CD14-positive monocyte (primary cell): Measurements from ENCODE around the gene MCF2L. TPM values are rescaled to one million over a fixed set of nuclear protein-coding genes. Genes with fewer than 3 reads are reported as not detected.
A peak's percentile ranks its signal among the peaks of the same experiment; 100 is the strongest.

Source experiments
- DNase-seq, 3 donors: peaks; one replicate each; pipeline ENCODE4 v3.0.0-alpha.2; 2011 to 2022
- H2AFZ ChIP-seq: 2 replicates; pipeline ENCODE4 v1.6.0; 2012; ENCODE audit warnings: mild to moderate bottlenecking, low read depth, low read length, inconsistent platforms; ENCODE audit not compliant: insufficient read depth, poor library complexity, severe bottlenecking
- H3K27ac ChIP-seq, 2 donors: 1 replicate in 1 of 2; 2 replicates in 1 of 2; pipeline ENCODE4 v1.5.1; 2012 to 2013; ENCODE audit warnings: low read length in 2 of 2, control low read depth in 1 of 2, inconsistent platforms in 1 of 2, low read depth in 1 of 2, mild to moderate bottlenecking in 1 of 2
- H3K27me3 ChIP-seq, 2 donors: one replicate each; pipeline versions ENCODE4 v1.6.0 to v1.6.1; 2011 to 2013; ENCODE audit warnings: low read length in 2 of 2; ENCODE audit not compliant: control insufficient read depth in 2 of 2, insufficient read depth in 2 of 2
- H3K36me3 ChIP-seq, 2 donors: replicated peaks in 1 of 2; 1 replicate in 1 of 2; 2 replicates in 1 of 2; pipeline versions ENCODE4 v1.5.1 to v1.6.1; 2012 to 2013; ENCODE audit warnings: low read length in 2 of 2, control low read depth in 1 of 2, inconsistent platforms in 1 of 2, mild to moderate bottlenecking in 1 of 2; ENCODE audit not compliant: insufficient read depth in 2 of 2, control insufficient read depth in 1 of 2
- H3K4me1 ChIP-seq, 2 donors: 1 replicate in 1 of 2; 2 replicates in 1 of 2; pipeline versions ENCODE4 v1.5.1 to v1.6.1; 2012 to 2013; ENCODE audit warnings: low read length in 2 of 2, control low read depth in 1 of 2, inconsistent platforms in 1 of 2, mild to moderate bottlenecking in 1 of 2, moderate library complexity in 1 of 2; ENCODE audit not compliant: insufficient read depth in 2 of 2, control insufficient read depth in 1 of 2
- H3K4me2 ChIP-seq: replicated peaks from 2 replicates; pipeline ENCODE3; 2012; ENCODE audit warnings: low read length, moderate library complexity, mild to moderate bottlenecking; ENCODE audit not compliant: poor library complexity, severe bottlenecking; ENCODE audit errors: extremely low read depth
- H3K4me3 ChIP-seq, 3 experiments: fragments of 200-600 bp in 1 of 3; sonication (generic) in 1 of 3; replicated peaks in 1 of 3; 1 replicate in 2 of 3; 2 replicates in 1 of 3; pipeline ENCODE4 v1.5.1; 2011 to 2013; ENCODE audit warnings: low read length in 3 of 3, mild to moderate bottlenecking in 3 of 3, control low read depth in 2 of 3, low read depth in 2 of 3, inconsistent platforms in 1 of 3, moderate library complexity in 1 of 3
- H3K79me2 ChIP-seq: 2 replicates; pipeline ENCODE4 v1.6.0; 2012; ENCODE audit warnings: mild to moderate bottlenecking, control low read depth, inconsistent platforms, low read length, moderate library complexity; ENCODE audit not compliant: insufficient read depth
- H3K9ac ChIP-seq: 2 replicates; pipeline ENCODE4 v1.6.0; 2017; ENCODE audit warnings: low read length, mild to moderate bottlenecking; ENCODE audit not compliant: insufficient read depth, poor library complexity, severe bottlenecking
- H3K9me3 ChIP-seq, 2 donors: replicated peaks in 1 of 2; 1 replicate in 1 of 2; 2 replicates in 1 of 2; pipeline versions ENCODE4 v1.5.1 to v1.6.1; 2012 to 2013; ENCODE audit warnings: low read length in 2 of 2, control low read depth in 1 of 2; ENCODE audit not compliant: control insufficient read depth in 1 of 2, insufficient read depth in 1 of 2
- H4K20me1 ChIP-seq: 2 replicates; pipeline ENCODE4 v1.6.0; 2012; ENCODE audit warnings: mild to moderate bottlenecking, low read length, control low read depth, moderate library complexity; ENCODE audit not compliant: insufficient read depth
- H3K27ac Mint-ChIP-seq, 7 donors: one replicate each; pipeline ENCODE4 v1.8.0; 2020; ENCODE audit warnings: mild to moderate bottlenecking in 7 of 7, mixed read lengths in 7 of 7, moderate library complexity in 6 of 7, inconsistent platforms in 2 of 7
- H3K27me3 Mint-ChIP-seq, 3 donors: one replicate each; pipeline ENCODE4 v1.8.0; 2021 to 2022; ENCODE audit warnings: low read depth in 3 of 3, mild to moderate bottlenecking in 3 of 3, mixed read lengths in 3 of 3, moderate library complexity in 3 of 3, inconsistent platforms in 1 of 3
- H3K36me3 Mint-ChIP-seq, 2 donors: one replicate each; pipeline ENCODE4 v1.8.0; 2020; ENCODE audit warnings: mixed read lengths in 2 of 2, inconsistent platforms in 1 of 2, mild to moderate bottlenecking in 1 of 2
- H3K4me1 Mint-ChIP-seq: one replicate; pipeline ENCODE4 v1.8.0; 2020; ENCODE audit warnings: mild to moderate bottlenecking, mixed read lengths
- H3K4me3 Mint-ChIP-seq, 2 donors: one replicate each; pipeline ENCODE4 v1.8.0; 2020; ENCODE audit warnings: mild to moderate bottlenecking in 2 of 2, mixed read lengths in 2 of 2, moderate library complexity in 1 of 2
- H3K9me3 Mint-ChIP-seq, 7 donors: one replicate each; pipeline ENCODE4 v1.8.0; 2020 to 2022; ENCODE audit warnings: mixed read lengths in 7 of 7, mild to moderate bottlenecking in 6 of 7, moderate library complexity in 6 of 7, inconsistent platforms in 2 of 7
- CTCF ChIP-seq: fragments of 200-600 bp; IDR thresholded peaks from one replicate; pipeline ENCODE4 v1.8.0; 2022; ENCODE audit warnings: antibody characterized with exemption, mild to moderate bottlenecking
- WGBS: methylation state at CpG from one replicate; pipeline ENCODE4 v1.1.5; 2013; ENCODE audit warnings: missing lambda C conversion rate; ENCODE audit not compliant: insufficient coverage; 5-methylcytosine and 5-hydroxymethylcytosine counted together
- intact Hi-C, 2 donors: fragments of 100-400 bp; cut with micrococcal nuclease; formaldehyde crosslinking; loops; one replicate each; pipeline versions ENCODE4 v1.15.0 to v1.15.1; 2023
- polyA plus RNA-seq, 3 donors: library from polyadenylated mRNA; depleted of rRNA in 1 of 3; unstranded in 2 of 3; stranded (reverse) in 1 of 3; fragments of 300-500 nt in 2 of 3; fragments of >200 nt in 1 of 3; fragmentation: Illumina TruSeq in 2 of 3; gene quantifications; 1 replicate in 2 of 3; 2 replicates in 1 of 3; pipeline ENCODE4 v1.2.3, GENCODE V29; 2012 to 2021

MCF2L gene
- polyA plus RNA-seq, 3 donors: not detected

- intact Hi-C loops: no loop called here
- Histone ChIP-seq H3K4me2 (no peak overlapping the region), H2AFZ (no peak overlapping the region), H3K4me3 (no peak overlapping the region), H3K36me3 (no peaks in the 10 kb centered on the region), H3K27ac (no peak overlapping the region), H4K20me1 (no peaks in the 10 kb centered on the region), H3K4me1 (peaks cover 0 to 7% of the 10 kb centered on the region in 2 donors), H3K9ac (no peak overlapping the region), H3K9me3 (no peaks in the 10 kb centered on the region), H3K79me2 (no peaks in the 10 kb centered on the region), H3K27me3 (peaks cover 17 to 24% of the 10 kb centered on the region in 2 donors)
- Mint-ChIP-seq H3K4me1 (peaks cover 9% of the 10 kb centered on the region), H3K36me3 (no peaks in the 10 kb centered on the region), H3K9me3 (peaks cover 0 to 6% (median 3%) of the 10 kb centered on the region in 7 donors), H3K27ac (no peak overlapping the region), H3K4me3 (no peak overlapping the region), H3K27me3 (peaks cover 29 to 34% (median 30%) of the 10 kb centered on the region in 3 donors)
- no peak for DNase-seq
- no peak for TF ChIP-seq CTCF
- 94% methylated on average over 3 of the region's 5 CpGs for WGBS
Measured at GRCh38 chr13:112926993-112927392, 42.0 kb upstream of the MCF2L start.

- no peak for DNase-seq
- Histone ChIP-seq H3K9ac (no peak overlapping the region), H3K4me3 (no peak overlapping the region), H3K36me3 (no peaks in the 10 kb centered on the region), H3K27me3 (peaks cover 17 to 24% of the 10 kb centered on the region in 2 donors), H3K4me2 (no peak overlapping the region), H3K27ac (no peak overlapping the region), H3K4me1 (peaks cover 0 to 7% of the 10 kb centered on the region in 2 donors), H3K9me3 (no peaks in the 10 kb centered on the region), H4K20me1 (no peaks in the 10 kb centered on the region), H3K79me2 (no peaks in the 10 kb centered on the region), H2AFZ (no peak overlapping the region)
- intact Hi-C loops: no loop called here
- Mint-ChIP-seq H3K4me1 (peaks cover 9% of the 10 kb centered on the region), H3K36me3 (no peaks in the 10 kb centered on the region), H3K27me3 (peaks cover 30 to 34% (median 34%) of the 10 kb centered on the region in 3 donors), H3K4me3 (peak overlapping the region in 1 of 2 donors; percentile 63), H3K9me3 (peaks cover 0 to 6% (median 3%) of the 10 kb centered on the region in 7 donors), H3K27ac (no peak overlapping the region)
- TF ChIP-seq CTCF: no peak
- WGBS: 65% methylated on average over 12 of the region's 21 CpGs
Measured at GRCh38 chr13:112928020-112928971, 40.7 kb upstream of the MCF2L start.
